IMR-90 (cell line): Measurements from ENCODE around the gene AOPEP.

Experiments used
- POLR2A ChIP-seq: IDR thresholded peaks from 2 replicates; pipeline ENCODE4 v1.6.1; 2012; ENCODE audit warnings: mild to moderate bottlenecking, low read depth, low read length
- RAD21 ChIP-seq: IDR thresholded peaks from 2 replicates; pipeline ENCODE4 v1.6.1; 2012; ENCODE audit warnings: low read length, improper control_type of control experiment
- TF ChIP-seq, protein P1 (sequence below): conservative IDR thresholded peaks from 2 replicates; pipeline ENCODE4 v1.5.1; 2012; ENCODE audit warnings: mild to moderate bottlenecking, low read depth, low read length, improper control_type of control experiment

DNA sequence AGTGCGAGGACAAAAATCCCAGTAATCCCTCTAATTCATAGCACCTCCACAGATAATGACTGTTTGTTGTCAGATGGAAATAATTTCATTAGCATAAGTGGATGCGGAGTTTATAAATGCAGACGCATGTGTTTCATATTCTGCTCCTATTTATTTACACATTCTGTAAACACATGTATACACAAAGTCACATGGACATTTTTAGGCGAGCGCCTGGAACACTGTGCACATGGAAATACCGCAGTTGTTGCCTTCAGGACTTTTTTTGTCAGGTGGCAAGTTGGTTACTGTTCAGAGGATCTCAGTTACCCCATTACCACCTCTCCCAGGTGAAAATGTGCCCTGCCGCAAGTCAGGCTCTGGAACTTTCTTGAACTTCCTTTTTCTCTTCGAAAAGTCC lies 46.9 kb upstream of the AOPEP start:
- TF ChIP-seq POLR2A (no peak), RAD21 (no peak)
- TF ChIP-seq, protein P1, sequence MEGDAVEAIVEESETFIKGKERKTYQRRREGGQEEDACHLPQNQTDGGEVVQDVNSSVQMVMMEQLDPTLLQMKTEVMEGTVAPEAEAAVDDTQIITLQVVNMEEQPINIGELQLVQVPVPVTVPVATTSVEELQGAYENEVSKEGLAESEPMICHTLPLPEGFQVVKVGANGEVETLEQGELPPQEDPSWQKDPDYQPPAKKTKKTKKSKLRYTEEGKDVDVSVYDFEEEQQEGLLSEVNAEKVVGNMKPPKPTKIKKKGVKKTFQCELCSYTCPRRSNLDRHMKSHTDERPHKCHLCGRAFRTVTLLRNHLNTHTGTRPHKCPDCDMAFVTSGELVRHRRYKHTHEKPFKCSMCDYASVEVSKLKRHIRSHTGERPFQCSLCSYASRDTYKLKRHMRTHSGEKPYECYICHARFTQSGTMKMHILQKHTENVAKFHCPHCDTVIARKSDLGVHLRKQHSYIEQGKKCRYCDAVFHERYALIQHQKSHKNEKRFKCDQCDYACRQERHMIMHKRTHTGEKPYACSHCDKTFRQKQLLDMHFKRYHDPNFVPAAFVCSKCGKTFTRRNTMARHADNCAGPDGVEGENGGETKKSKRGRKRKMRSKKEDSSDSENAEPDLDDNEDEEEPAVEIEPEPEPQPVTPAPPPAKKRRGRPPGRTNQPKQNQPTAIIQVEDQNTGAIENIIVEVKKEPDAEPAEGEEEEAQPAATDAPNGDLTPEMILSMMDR, result no peak
